Neural progenitor cell (in vitro differentiated cells): Measurements from ENCODE around the gene OR52A1.

Experiments used
- EZH2 ChIP-seq: fragments of 200-600 bp; sonication (generic); IDR thresholded peaks from 2 replicates; pipeline ENCODE4 v1.6.1; 2017; ENCODE audit warnings: antibody characterized with exemption, mild to moderate bottlenecking, moderate library complexity
- EZH2phosphoT487 ChIP-seq: fragments of 200-600 bp; sonication (generic); IDR thresholded peaks from 2 replicates; pipeline ENCODE4 v1.6.1; 2017; ENCODE audit warnings: antibody characterized with exemption
- TF ChIP-seq, protein P1 (sequence below): fragments of 200-600 bp; sonication (generic); IDR thresholded peaks from 2 replicates; pipeline ENCODE4 v1.5.1; 2017; ENCODE audit warnings: antibody characterized with exemption, mild to moderate bottlenecking

DNA sequence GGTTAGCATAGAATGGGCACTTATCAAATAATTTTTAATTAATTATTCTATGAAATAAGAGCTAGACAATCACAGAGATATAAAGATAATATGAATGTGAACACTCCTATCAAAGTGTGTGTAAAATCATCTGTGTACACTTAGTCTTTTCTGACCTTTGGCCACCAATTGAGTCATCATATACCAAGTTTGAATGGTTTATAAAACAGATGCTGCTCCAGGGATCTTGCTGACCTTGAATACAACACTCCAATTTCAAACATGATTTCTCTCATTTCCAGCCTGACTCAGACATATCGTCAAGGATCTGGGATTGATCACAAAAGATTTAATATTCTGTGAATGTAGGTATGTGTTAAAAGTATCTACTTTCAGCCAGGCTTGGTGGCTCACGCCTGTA, 48.8 kb upstream of the OR52A1 start:
- TF ChIP-seq, protein P1, sequence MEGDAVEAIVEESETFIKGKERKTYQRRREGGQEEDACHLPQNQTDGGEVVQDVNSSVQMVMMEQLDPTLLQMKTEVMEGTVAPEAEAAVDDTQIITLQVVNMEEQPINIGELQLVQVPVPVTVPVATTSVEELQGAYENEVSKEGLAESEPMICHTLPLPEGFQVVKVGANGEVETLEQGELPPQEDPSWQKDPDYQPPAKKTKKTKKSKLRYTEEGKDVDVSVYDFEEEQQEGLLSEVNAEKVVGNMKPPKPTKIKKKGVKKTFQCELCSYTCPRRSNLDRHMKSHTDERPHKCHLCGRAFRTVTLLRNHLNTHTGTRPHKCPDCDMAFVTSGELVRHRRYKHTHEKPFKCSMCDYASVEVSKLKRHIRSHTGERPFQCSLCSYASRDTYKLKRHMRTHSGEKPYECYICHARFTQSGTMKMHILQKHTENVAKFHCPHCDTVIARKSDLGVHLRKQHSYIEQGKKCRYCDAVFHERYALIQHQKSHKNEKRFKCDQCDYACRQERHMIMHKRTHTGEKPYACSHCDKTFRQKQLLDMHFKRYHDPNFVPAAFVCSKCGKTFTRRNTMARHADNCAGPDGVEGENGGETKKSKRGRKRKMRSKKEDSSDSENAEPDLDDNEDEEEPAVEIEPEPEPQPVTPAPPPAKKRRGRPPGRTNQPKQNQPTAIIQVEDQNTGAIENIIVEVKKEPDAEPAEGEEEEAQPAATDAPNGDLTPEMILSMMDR, result no peak
- TF ChIP-seq EZH2, result no peak
- TF ChIP-seq EZH2phosphoT487, result no peak
